CD4-positive, alpha-beta T cell treated with Interleukin-1 beta for 1 hour (primary cell): Measurements from ENCODE around the gene ELMO1.

Experiments
- DNase-seq, 2 donors: peaks; one replicate each; pipeline ENCODE4 v3.0.0-alpha.2; 2020 to 2022

ELMO1 gene

GRCh38 chr7:36896956-36897590 is 551.6 kb downstream of the ELMO1 start:
- DNase-seq: no peak

GRCh38 chr7:36896418-36896817 is 552.2 kb downstream of the ELMO1 start:
- no peak for DNase-seq

GRCh38 chr7:36895192-36895591 is 553.5 kb downstream of the ELMO1 start:
- DNase-seq: no peak

- DNase-seq: peak in 1 of 2 donors; percentile 0
Measured at GRCh38 chr7:36894190-36894589, 554.5 kb downstream of the ELMO1 start.

GRCh38 chr7:36889182-36889581 is 559.5 kb downstream of the ELMO1 start:
- no peak for DNase-seq

GRCh38 chr7:36887969-36888368 is 560.7 kb downstream of the ELMO1 start:
- DNase-seq: no peak

- DNase-seq: no peak
Measured at GRCh38 chr7:36887233-36887632, 561.4 kb downstream of the ELMO1 start.

GRCh38 chr7:36884910-36885309 is 563.8 kb downstream of the ELMO1 start:
- no peak for DNase-seq

GRCh38 chr7:36884351-36884750 is 564.3 kb downstream of the ELMO1 start:
- no peak for DNase-seq

GRCh38 chr7:36881233-36881874 is 567.3 kb downstream of the ELMO1 start:
- no peak for DNase-seq

GRCh38 chr7:36880108-36880507 is 568.6 kb downstream of the ELMO1 start:
- DNase-seq: no peak

- no peak for DNase-seq
Measured at GRCh38 chr7:36879021-36879420, 569.6 kb downstream of the ELMO1 start.

GRCh38 chr7:36878288-36878687 is 570.4 kb downstream of the ELMO1 start:
- DNase-seq: no peak

GRCh38 chr7:36875794-36876193 is 572.9 kb downstream of the ELMO1 start:
- DNase-seq: no peak

- no peak for DNase-seq
Measured at GRCh38 chr7:36874041-36874440, 574.6 kb downstream of the ELMO1 start.

GRCh38 chr7:36871863-36872262 is 576.8 kb downstream of the ELMO1 start:
- peak in 1 of 2 donors; percentile 33 for DNase-seq

GRCh38 chr7:36871355-36871738 is 577.3 kb downstream of the ELMO1 start:
- no peak for DNase-seq

GRCh38 chr7:36870625-36871354 is 577.9 kb downstream of the ELMO1 start:
- no peak for DNase-seq

- no peak for DNase-seq
Measured at GRCh38 chr7:36868727-36869411, 579.8 kb downstream of the ELMO1 start.

- peak in 1 of 2 donors; percentile 16 for DNase-seq
Measured at GRCh38 chr7:36865019-36865418, 583.6 kb downstream of the ELMO1 start.

- DNase-seq: peak; percentile 41 to 52
Measured at GRCh38 chr7:36863901-36864701, 584.6 kb downstream of the ELMO1 start.

- no peak for DNase-seq
Measured at GRCh38 chr7:36862771-36863261, 585.8 kb downstream of the ELMO1 start.
